GM18517 (cell line): Measurements from ENCODE around the gene UBAP1.
"Not testable (repeated sequence)": the region's sequence is repeated elsewhere in the genome, so short reads cannot be mapped to it uniquely, and the experiment has no call there.

ENCODE experiments used
- ATAC-seq: cut with Tn5 transposase; IDR thresholded peaks from one replicate; pipeline ENCODE4 v1.9.1; 2021; ENCODE audit warnings: mild to moderate bottlenecking, moderate library complexity; ENCODE audit not compliant: unreplicated experiment

Gene UBAP1

GRCh38 chr9:34177593-34178435 is 1.0 kb upstream of the UBAP1 start:
- no peak for ATAC-seq

- ATAC-seq = no peak
Measured at GRCh38 chr9:34179213-34180136, 632 bp downstream of the UBAP1 start.

- peak; percentile 80 for ATAC-seq
Measured at GRCh38 chr9:34185778-34186551, 7.1 kb downstream of the UBAP1 start.

GRCh38 chr9:34187891-34188240 is 9.0 kb downstream of the UBAP1 start:
- ATAC-seq = no peak

GRCh38 chr9:34190996-34191892 is 12.4 kb downstream of the UBAP1 start:
- ATAC-seq = no peak

DNA sequence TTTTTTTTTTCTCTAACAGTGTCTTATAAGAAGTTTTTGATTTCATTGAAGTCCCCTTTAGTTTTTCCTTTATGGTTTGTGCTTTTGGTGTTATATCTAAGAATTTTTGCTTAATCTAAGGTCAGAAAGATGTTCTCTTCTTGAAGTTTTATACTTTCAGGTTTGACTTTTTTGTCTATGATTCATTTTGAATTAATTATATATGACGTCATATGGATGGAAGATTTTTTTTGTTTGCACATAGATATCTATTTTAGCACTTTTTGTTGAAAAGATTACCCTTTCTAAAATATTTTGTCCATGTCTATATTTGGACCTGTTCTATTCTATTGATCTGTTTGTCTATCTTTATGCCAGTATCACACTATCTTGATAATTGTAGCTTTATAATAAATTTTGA is 16.3 kb downstream of the UBAP1 start:
- no peak for ATAC-seq

DNA sequence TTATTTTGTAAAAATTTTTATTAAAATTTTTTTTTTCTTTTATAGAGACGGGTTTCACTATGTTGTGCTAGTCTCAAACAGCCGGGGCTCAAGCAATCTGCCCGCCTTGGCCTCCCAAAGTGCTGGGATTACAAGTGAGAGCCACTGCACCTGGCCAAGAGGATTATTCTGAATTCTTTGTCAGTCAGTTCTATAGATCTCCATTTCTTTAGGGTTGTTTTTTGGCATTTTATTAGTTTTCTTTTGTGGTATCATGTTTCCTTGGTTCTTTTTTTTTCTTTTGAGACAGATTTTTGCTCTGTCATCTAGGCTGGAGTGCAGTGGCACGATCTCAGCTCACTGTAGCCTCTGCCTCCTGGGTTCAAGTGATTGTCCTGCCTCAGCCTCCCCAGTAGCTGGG is 18.4 kb downstream of the UBAP1 start:
- ATAC-seq = not testable (repeated sequence)

GRCh38 chr9:34197756-34198711 is 19.2 kb downstream of the UBAP1 start:
- ATAC-seq = no peak

- ATAC-seq = no peak
Measured at GRCh38 chr9:34200092-34200491, 21.2 kb downstream of the UBAP1 start.

DNA sequence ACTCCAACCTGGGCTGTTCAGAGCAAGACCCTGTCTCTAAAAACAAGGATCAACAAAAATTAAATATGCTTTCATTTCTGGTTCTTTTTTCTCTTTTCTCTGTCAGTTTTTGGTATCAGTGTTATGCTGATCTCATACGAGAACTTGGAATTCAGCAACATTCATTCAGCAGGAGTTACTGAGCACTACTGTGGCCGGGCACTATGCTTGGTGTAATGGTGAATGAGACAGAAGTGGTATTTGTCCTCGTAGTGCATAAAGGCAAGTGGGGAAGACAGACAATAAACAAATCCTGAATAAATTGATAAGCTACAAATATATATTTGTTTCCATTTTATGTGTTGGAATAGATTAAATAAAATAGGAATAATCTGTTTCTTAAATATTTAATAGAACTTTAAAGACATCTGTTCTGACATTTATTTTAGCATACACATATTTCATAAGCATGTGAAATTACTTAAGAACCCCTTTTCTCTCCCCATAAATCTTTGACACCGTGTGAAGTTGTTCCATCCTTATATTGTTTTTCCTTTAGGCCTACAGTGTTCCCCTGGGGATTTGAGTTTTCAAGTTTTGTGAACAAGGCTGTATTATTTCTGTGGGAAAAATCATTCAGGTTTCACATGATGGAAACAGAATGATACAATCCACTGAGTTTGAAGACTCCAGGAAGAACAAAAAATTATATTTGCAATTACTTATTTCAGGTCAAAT is 24.6 kb downstream of the UBAP1 start:
- no peak for ATAC-seq

DNA sequence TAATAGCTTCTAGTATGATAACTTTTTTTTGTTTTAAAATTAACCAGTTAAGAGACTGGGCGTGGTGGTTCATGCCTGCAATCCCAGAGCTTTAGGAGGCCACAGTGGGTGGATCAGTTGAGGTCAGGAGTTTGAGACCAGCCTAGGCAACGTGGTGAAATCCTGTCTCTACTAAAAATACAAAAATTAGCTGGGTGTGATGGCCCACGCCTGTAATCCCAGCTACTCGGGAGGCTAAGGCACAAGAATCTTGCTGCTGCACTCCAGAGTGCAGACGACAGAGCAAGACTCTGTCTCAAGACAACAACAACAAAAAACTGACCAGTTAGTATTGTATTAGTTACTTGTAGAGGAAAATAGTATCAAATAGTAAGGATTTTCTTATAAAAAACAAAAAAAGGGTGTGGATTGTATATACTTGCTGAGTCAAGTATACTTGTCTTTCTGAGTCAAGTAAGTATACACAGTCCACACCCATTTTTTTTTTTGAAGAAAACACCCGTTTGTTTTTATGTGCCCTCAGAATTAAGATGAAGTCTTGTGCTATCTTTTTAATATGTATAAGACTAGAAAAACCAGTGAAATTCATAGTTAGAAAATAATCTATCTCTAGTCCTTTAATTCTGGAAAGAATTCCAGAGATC is 25.3 kb downstream of the UBAP1 start:
- ATAC-seq = no peak

GRCh38 chr9:34205102-34205501 is 26.3 kb downstream of the UBAP1 start:
- ATAC-seq = no peak

DNA sequence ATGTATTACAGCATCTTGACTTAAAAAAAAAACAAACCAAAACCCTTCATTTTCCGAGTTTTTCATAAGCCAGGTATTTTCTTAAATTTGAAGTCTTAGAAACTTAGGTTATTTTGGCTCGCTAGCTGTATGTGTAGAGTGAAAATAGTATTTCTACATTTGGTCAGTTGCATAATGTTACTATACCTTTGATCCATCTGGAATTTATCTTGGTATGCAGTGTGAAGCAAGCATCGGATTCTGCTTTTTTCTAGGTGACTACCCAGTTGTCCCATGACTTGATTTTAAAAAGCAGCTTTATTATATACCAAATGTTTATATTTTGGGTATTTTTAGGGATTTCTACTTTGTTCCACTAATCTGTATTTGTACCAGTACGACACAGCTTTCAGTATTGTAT is 27.7 kb downstream of the UBAP1 start:
- ATAC-seq = no peak

GRCh38 chr9:34211395-34211794 is 32.6 kb downstream of the UBAP1 start:
- no peak for ATAC-seq

- not testable (repeated sequence) for ATAC-seq
Measured at GRCh38 chr9:34214354-34215000, 35.6 kb downstream of the UBAP1 start.

- no peak for ATAC-seq
Measured at GRCh38 chr9:34216325-34216724, 37.5 kb downstream of the UBAP1 start.

GRCh38 chr9:34217015-34217414 is 38.2 kb downstream of the UBAP1 start:
- ATAC-seq = not testable (repeated sequence)
